Calu3 (cell line): ENCODE data around the gene AFAP1. TPM values are rescaled to one million over a fixed set of nuclear protein-coding genes. Genes with fewer than 3 reads are reported as not detected.

ENCODE experiments used
- BruUV-seq: library from RNA; stranded (reverse); fragments of 400-500 nt; replicated peaks from 2 replicates; lab custom pipeline; 2021; lab: Mats Ljungman, UMichigan
- CTCF ChIA-PET: fragments of 300-600 bp; sonication (Branson Sonifier 250); formaldehyde crosslinking; loops from one replicate; lab custom pipeline; 2022; ENCODE audit warnings: antibody characterized with exemption; lab: Charles Lee
- DNase-seq: peaks from one replicate; pipeline ENCODE4 v3.0.0; 2022
- H3K27ac Mint-ChIP-seq: one replicate; pipeline ENCODE4 v1.8.0; 2022; ENCODE audit warnings: mixed read lengths; ENCODE audit not compliant: unreplicated experiment
- H3K27me3 Mint-ChIP-seq: one replicate; pipeline ENCODE4 v1.8.0; 2022; ENCODE audit warnings: mixed read lengths; ENCODE audit not compliant: unreplicated experiment
- H3K36me3 Mint-ChIP-seq: one replicate; pipeline ENCODE4 v1.8.0; 2022; ENCODE audit warnings: mild to moderate bottlenecking, moderate library complexity, mixed read lengths; ENCODE audit not compliant: insufficient read depth, unreplicated experiment
- H3K4me1 Mint-ChIP-seq: one replicate; pipeline ENCODE4 v1.8.0; 2022; ENCODE audit warnings: mild to moderate bottlenecking, low read depth, mixed read lengths; ENCODE audit not compliant: unreplicated experiment
- H3K4me3 Mint-ChIP-seq: one replicate; pipeline ENCODE4 v1.8.0; 2022; ENCODE audit warnings: mild to moderate bottlenecking, low read depth, moderate library complexity, mixed read lengths; ENCODE audit not compliant: unreplicated experiment
- H3K9me3 Mint-ChIP-seq: one replicate; pipeline ENCODE4 v1.8.0; 2022; ENCODE audit warnings: low read depth, mixed read lengths; ENCODE audit not compliant: unreplicated experiment
- CTCF ChIP-seq: fragments of 200-600 bp; IDR thresholded peaks from one replicate; pipeline ENCODE4 v1.8.0; 2022; ENCODE audit warnings: antibody characterized with exemption; ENCODE audit not compliant: unreplicated experiment
- intact Hi-C: fragments of 100-400 bp; cut with micrococcal nuclease; formaldehyde crosslinking; loops from one replicate; pipeline ENCODE4 v1.10.0; 2022; ENCODE audit not compliant: unreplicated experiment
- total RNA-seq: library from RNA; stranded (reverse); gene quantifications from 2 replicates; pipeline ENCODE4 v1.2.3, GENCODE V29; 2022

Gene AFAP1
- total RNA-seq, 1 experiment from 2014 or later = 40.1 TPM

- no peak for TF ChIP-seq CTCF
- peaks cover 13% of the 10 kb centered on the region for H3K4me1 Mint-ChIP-seq
- no peak overlapping the region for H3K27ac Mint-ChIP-seq
- no peak overlapping the region for H3K4me3 Mint-ChIP-seq
- DNase-seq = no peak
- peaks cover 6% of the 10 kb centered on the region for H3K36me3 Mint-ChIP-seq
- H3K27me3 Mint-ChIP-seq = no peaks in the 10 kb centered on the region
- intact Hi-C loops = no loop called here
- H3K9me3 Mint-ChIP-seq = no peaks in the 10 kb centered on the region
- BruUV-seq = no TSS peak
- CTCF ChIA-PET = no interaction called here
These were observed 46.3 kb upstream of the AFAP1 start for GRCh38 chr4:7985891-7986441.

- Mint-ChIP-seq H3K36me3 (peaks cover 6% of the 10 kb centered on the region), H3K9me3 (no peaks in the 10 kb centered on the region), H3K4me1 (peaks cover 15% of the 10 kb centered on the region), H3K27ac (no peak overlapping the region), H3K27me3 (no peaks in the 10 kb centered on the region), H3K4me3 (no peak overlapping the region)
- intact Hi-C loops = no loop called here
- CTCF ChIA-PET = no interaction called here
- BruUV-seq = no TSS peak
- DNase-seq = no peak
- no peak for TF ChIP-seq CTCF
These were observed 45.4 kb upstream of the AFAP1 start for GRCh38 chr4:7985072-7985471.

DNA sequence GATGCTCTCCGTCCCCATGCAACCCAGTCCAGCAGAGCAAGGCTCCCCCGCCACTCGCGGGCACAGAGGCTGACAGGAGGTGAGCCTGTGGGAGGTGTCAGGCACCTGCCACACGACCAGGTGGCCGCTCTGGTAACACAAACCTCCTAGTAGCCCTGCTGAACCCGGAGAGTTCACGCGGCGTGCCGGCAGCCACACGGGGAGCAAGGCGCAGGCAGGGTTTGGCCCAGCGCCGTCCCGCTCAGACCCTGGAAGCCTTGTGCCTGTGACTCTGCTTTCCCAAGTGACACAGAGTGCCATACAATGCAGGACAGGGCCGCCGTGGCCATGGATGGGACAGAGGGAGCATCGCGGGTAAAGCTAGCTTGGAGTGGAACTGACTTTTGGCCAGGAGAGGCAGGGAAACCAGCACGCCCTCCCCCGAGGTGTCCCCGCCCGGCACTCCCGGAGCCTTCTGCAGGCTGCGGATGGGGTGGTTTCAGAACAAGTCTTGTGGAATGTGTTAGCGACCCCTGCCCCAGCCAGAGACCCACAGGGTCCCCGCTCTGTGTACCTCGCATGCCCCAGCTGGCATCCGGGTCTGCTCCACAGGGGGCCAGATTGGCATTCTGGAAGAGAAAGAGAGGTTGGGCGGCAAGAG, 44.7 kb upstream of the AFAP1 start:
- Mint-ChIP-seq H3K36me3 (peaks cover 6% of the 10 kb centered on the region), H3K9me3 (no peaks in the 10 kb centered on the region), H3K4me3 (no peak overlapping the region), H3K27ac (no peak overlapping the region), H3K4me1 (peaks cover 22% of the 10 kb centered on the region), H3K27me3 (no peaks in the 10 kb centered on the region)
- DNase-seq = no peak
- no TSS peak for BruUV-seq
- CTCF ChIA-PET = no interaction called here
- no peak for TF ChIP-seq CTCF
- intact Hi-C loops = no loop called here

DNA sequence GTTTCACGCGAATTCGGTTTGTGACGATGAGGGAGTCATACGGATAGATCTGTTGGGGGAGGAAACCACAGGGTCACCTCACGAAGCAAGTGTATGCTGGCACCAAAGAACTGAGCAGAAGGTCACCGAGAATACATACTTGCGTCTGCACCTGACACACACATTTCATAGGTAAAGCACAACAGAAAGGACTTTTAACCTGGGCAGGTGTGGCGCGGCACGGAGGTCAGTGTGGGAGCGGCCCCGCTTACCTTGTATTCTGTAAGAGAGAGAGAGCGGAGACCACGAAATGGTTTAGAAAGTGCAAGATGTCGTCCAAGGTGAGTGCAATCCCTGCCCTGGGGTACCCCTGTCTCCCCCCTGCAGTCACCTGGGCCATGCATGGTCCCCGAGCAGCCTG, 43.6 kb upstream of the AFAP1 start:
- intact Hi-C loops = no loop called here
- BruUV-seq = no TSS peak
- DNase-seq = no peak
- H3K27me3 Mint-ChIP-seq = no peaks in the 10 kb centered on the region
- peaks cover 6% of the 10 kb centered on the region for H3K36me3 Mint-ChIP-seq
- H3K4me1 Mint-ChIP-seq = peaks cover 33% of the 10 kb centered on the region
- TF ChIP-seq CTCF = no peak
- H3K27ac Mint-ChIP-seq = no peak overlapping the region
- no peak overlapping the region for H3K4me3 Mint-ChIP-seq
- CTCF ChIA-PET = no interaction called here
- no peaks in the 10 kb centered on the region for H3K9me3 Mint-ChIP-seq
